NT2/D1 (cell line): ENCODE results near the gene RREB1.

ENCODE experiments used
- DNase-seq: peaks from one replicate; pipeline ENCODE4 v3.0.0-alpha.2; 2011; ENCODE audit warnings: low read depth, low spot score
- H3K27me3 ChIP-seq: 2 replicates; pipeline ENCODE4 v1.6.0; 2011; ENCODE audit warnings: mild to moderate bottlenecking; ENCODE audit not compliant: insufficient read length, insufficient read depth
- H3K36me3 ChIP-seq: 2 replicates; pipeline ENCODE4 v1.6.1; 2011; ENCODE audit warnings: mild to moderate bottlenecking, low read length, mixed read lengths; ENCODE audit not compliant: insufficient read depth, insufficient read length
- H3K4me1 ChIP-seq: 2 replicates; pipeline ENCODE4 v1.5.1; 2011; ENCODE audit not compliant: insufficient read depth, insufficient read length
- H3K4me3 ChIP-seq: 2 replicates; pipeline ENCODE4 v1.5.1; 2011; ENCODE audit warnings: low read depth; ENCODE audit not compliant: insufficient read length
- H3K9ac ChIP-seq: 2 replicates; pipeline ENCODE4 v1.6.0; 2011; ENCODE audit warnings: low read depth; ENCODE audit not compliant: insufficient read length
- H3K9me3 ChIP-seq: 2 replicates; pipeline ENCODE4 v1.5.1; 2011; ENCODE audit warnings: mild to moderate bottlenecking, low read length; ENCODE audit not compliant: insufficient read depth
- SUZ12 ChIP-seq: IDR thresholded peaks from 2 replicates; pipeline ENCODE4 v1.6.1; 2011; ENCODE audit not compliant: insufficient read length, insufficient read depth; ENCODE audit errors: extremely low read depth
- YY1 ChIP-seq: IDR thresholded peaks from 2 replicates; pipeline ENCODE4 v1.6.1; 2011; ENCODE audit not compliant: insufficient read length, insufficient read depth
- ZNF274 ChIP-seq: IDR thresholded peaks from 2 replicates; pipeline ENCODE4 v1.6.1; 2011; ENCODE audit warnings: mild to moderate bottlenecking, low read depth, low read length

Gene RREB1

DNA sequence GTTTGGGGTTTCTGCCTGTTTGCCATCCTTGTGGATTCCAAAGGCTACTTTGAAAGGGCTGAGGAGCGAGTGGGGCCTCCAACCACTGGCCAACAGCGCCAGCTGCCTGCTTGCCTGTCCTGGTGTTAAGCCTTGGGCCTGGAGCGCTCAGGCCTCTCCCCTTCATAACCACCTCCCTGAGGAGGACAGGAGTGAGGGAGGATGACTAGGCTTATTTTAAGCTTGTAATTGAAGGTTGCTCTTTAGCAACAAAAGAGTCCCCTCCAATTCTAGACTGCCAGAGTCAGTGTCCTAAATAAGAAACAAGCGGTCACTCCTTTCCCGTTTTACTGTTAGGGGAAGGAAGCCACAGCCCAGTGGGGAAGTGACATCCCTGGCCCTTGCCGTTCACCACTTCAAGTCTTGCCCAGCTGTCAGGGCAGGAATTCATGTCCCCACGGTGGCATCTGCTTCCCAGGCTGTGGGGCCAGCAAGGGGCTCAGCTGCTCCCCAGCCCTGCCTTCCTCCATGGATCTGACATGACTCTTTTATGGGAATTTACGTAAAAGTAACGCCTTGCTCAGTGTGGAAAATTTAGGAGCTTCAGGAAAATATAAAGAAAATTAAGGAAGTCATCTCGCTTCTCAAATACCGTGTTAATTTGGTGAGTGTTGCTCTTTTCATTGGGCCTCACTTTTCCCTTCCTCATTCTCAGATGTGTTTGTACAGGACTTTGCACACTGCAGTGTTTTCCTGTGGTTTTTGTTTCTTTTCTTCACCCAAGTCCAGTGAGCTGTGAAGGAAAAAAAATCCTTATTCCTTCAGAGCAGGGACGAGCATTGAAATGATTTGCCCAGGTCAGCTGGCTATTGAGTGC is 147.4 kb downstream of the RREB1 start:
- Histone ChIP-seq H3K4me1 (no peaks in the 10 kb centered on the region), H3K9ac (no peak overlapping the region), H3K4me3 (no peak overlapping the region), H3K36me3 (peaks cover 16% of the 10 kb centered on the region), H3K9me3 (peaks cover 17% of the 10 kb centered on the region; the same call in 1 of the 2 replicates), H3K27me3 (no peaks in the 10 kb centered on the region)
- no peak for DNase-seq
- TF ChIP-seq SUZ12 (no peak), ZNF274 (no peak), YY1 (no peak)

DNA sequence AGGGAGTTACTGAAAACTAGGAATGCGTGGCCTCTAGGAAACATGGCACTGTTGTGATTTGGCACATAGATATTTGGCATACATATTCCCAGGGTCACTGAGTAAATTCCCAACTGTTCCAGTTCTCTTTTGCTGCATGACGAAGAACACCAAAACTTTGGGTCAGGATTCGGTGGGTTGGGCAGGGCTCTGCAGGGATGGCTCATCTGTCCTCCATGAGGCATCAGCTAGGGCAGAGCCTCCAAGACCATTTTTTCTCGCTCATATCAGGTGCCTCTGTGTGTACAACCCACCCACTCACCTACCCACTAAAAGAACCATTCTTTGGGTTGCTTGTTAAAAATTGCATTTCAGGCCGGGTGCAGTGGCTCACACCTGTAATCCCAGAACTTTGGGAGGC is 148.2 kb downstream of the RREB1 start:
- Histone ChIP-seq H3K9me3 (peaks cover 17% of the 10 kb centered on the region; the same call in 1 of the 2 replicates), H3K36me3 (peaks cover 13% of the 10 kb centered on the region), H3K4me3 (no peak overlapping the region), H3K4me1 (peaks cover 7% of the 10 kb centered on the region), H3K27me3 (no peaks in the 10 kb centered on the region), H3K9ac (no peak overlapping the region)
- TF ChIP-seq YY1 (no peak), SUZ12 (no peak), ZNF274 (no peak)
- DNase-seq: no peak

DNA sequence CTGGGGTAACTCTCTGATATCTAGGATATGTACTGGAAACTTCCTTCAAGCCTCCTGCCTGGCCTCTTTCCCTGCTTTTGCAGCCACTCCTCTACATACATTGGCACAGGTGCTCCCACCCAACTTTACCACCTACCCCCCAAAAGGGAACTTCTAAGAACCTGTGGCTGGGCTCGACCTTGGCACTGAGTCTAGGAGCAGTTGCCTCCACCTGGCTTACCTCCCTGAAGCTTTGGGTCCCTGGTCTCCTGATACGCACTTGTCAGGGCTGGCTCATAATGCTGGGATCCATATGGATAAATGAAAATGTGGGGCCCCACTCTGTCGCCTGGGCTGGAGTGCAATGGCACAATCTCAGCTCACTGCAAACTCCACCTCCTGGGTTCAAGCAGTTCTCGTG is 149.0 kb downstream of the RREB1 start:
- Histone ChIP-seq H3K4me3 (no peak overlapping the region), H3K27me3 (no peaks in the 10 kb centered on the region), H3K4me1 (peaks cover 8% of the 10 kb centered on the region), H3K9ac (no peak overlapping the region), H3K9me3 (peaks cover 17% of the 10 kb centered on the region; the same call in 1 of the 2 replicates), H3K36me3 (peaks cover 6% of the 10 kb centered on the region)
- TF ChIP-seq ZNF274 (no peak), YY1 (no peak), SUZ12 (no peak)
- no peak for DNase-seq

DNA sequence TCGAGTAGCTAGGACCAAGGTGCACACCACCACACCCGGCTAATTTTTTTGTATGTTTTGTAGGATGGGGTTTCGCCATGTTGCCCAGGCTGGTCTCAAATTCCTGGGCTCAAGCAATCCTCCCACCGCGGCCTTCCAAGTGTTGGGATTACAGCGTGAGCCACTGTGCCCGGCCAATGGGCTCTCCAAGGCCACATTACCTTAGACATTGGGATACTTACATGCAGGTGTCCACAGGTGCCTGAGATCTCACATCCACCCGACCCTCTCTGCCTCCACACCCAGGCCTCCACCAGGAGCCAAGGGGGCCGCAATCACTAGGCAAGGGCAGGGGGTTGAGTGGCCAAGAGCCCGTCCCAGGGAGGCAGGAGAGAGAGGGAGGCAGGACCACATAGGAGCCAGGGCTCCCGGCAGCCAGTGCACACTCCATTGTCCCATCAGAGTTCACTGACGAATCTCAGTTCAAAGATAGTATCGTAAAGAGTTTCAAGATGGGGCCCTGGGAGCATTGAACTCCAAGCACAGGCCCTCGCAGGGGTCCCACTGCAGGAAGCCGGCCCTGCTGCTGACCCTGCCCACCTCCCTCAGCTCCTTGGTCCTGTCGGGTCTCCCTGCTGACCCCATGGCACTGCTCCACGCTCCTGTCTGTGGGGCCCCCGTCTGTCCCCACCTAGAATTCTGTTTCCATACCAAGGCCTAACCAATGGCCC is 149.9 kb downstream of the RREB1 start:
- H3K4me3 ChIP-seq: no peak overlapping the region
- no peak overlapping the region for H3K9ac ChIP-seq
- peaks cover 13% of the 10 kb centered on the region for H3K4me1 ChIP-seq
- no peak for TF ChIP-seq SUZ12
- TF ChIP-seq ZNF274: no peak
- no peak for TF ChIP-seq YY1
- H3K9me3 ChIP-seq: peaks cover 17% of the 10 kb centered on the region; the same call in 1 of the 2 replicates
- no peaks in the 10 kb centered on the region for H3K27me3 ChIP-seq
- DNase-seq: no peak
- no peaks in the 10 kb centered on the region for H3K36me3 ChIP-seq

DNA sequence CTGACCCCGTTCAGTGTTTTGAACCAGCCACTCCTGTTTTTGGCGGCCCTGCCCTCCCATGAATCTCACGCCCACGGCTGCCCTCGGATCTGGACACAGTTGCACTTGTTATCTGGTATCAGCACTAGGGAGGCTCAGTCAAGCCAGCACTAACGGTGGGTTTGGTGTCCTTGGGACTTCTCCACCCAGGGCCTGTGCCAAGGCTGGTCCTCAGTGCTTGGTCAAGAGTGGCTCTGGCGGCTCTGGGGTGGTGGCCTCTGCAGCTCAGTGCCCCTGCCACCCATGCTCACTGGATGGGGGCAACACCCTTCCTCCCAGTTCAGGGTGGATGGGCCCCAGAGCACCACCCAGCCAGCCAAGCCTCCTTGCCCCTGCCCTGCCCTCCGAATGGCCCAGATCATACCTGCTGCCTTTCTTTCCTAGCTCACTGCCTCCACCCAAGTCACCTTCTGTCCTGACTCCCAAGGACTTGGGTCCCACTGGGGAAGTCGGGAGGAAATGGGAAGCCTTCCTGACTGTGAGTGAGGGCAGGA is 150.5 kb downstream of the RREB1 start:
- H3K9me3 ChIP-seq: peaks cover 17% of the 10 kb centered on the region; the same call in 1 of the 2 replicates
- DNase-seq: no peak
- H3K4me3 ChIP-seq: no peak overlapping the region
- TF ChIP-seq ZNF274 (no peak), YY1 (no peak), SUZ12 (no peak)
- peaks cover 13% of the 10 kb centered on the region for H3K4me1 ChIP-seq
- H3K9ac ChIP-seq: no peak overlapping the region
- no peaks in the 10 kb centered on the region for H3K36me3 ChIP-seq
- no peaks in the 10 kb centered on the region for H3K27me3 ChIP-seq

DNA sequence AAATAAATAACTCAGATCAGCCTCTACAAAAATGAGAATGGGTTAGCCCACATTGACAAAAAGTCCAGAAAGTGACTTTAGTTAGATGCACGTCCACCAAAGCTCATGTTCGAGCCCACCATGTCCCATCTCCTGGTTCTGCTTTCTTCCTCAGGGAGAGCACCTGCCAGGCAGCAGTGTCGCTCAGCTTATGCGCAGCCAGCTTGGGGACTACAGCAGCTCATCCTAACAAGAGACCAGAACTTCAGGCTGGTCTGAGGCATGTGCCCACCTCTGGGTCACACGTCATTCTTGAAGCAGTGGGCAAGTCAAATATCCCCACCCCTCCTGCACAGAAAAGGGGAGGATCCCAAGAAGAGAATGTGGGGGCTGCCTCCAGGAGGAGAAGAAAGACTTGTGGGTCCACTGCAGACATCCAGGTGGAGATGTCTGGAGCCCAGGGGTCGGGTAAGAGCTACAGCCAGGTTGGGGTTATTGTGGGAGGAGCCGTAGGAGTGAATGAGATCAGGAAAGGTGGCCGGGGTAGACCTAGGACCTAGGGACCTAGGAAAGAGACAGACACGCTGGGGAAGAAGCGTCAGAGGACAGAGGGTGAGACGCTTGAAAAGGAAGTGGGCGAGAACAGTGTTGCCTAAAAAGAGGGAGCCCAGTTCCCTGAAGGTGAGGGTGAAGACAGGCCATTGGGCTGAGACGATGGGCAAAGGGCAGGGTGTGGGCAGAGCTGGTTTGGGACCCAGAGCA is 152.7 kb downstream of the RREB1 start:
- Histone ChIP-seq H3K9me3 (peaks cover 14% of the 10 kb centered on the region; the same call in 1 of the 2 replicates), H3K4me1 (peaks cover 13% of the 10 kb centered on the region), H3K27me3 (no peaks in the 10 kb centered on the region), H3K4me3 (peak overlapping the region; percentile 67), H3K36me3 (no peaks in the 10 kb centered on the region), H3K9ac (peak overlapping the region; percentile 88)
- TF ChIP-seq ZNF274: no peak
- no peak for TF ChIP-seq SUZ12
- TF ChIP-seq YY1: no peak
- DNase-seq: no peak
